Cardiac ventricle fibroblast (primary cell): ENCODE measurements around the gene RNF149. TPM values are rescaled to one million over a fixed set of nuclear protein-coding genes. Genes with fewer than 3 reads are reported as not detected.

Source experiments
- total RNA-seq: library from RNA; depleted of rRNA; stranded (reverse); fragments of >200 nt; gene quantifications from 2 replicates; pipeline ENCODE4 v1.2.3, GENCODE V29; 2015

RNF149 gene, protein sequence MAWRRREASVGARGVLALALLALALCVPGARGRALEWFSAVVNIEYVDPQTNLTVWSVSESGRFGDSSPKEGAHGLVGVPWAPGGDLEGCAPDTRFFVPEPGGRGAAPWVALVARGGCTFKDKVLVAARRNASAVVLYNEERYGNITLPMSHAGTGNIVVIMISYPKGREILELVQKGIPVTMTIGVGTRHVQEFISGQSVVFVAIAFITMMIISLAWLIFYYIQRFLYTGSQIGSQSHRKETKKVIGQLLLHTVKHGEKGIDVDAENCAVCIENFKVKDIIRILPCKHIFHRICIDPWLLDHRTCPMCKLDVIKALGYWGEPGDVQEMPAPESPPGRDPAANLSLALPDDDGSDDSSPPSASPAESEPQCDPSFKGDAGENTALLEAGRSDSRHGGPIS
- 38.0 and 39.5 TPM in 2 replicates for total RNA-seq

DNA sequence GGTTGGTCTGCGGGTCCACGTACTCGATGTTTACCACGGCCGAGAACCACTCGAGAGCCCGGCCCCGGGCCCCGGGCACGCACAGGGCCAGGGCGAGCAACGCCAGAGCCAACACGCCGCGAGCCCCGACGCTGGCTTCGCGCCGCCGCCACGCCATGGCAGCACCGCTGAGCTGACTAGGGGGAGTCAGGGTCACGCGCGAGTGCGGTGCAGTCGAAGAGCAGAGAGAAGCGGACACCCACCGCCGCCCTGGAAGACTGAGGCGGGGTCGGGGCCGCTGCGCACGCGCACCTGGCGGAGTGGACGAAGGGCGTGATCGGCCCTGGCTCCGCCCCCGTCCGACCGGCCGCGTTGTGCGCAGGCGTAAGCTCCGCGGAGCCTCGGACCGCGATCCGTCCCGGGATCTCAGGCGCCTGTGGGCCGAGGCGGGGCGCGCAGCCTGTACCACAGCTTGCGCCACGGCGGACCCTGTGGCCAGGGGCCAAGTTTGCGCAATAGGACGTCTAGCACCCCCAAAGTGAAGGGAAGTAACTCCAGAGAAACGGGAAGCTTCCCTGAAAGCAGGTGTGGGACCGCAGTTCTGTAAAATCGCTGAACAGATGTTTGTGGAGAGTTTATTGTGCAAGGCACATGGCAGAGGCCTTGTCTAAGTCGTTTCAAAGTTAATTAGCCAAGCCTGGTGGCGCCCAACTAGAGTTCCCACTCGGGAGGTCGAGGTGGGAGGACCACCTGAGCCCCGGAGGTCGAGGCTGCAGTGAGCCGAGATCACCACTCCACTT is at the start of gene RNF149:
Gene RNF149 (minus strand): TSS at position 270 of the 779 bp plus-strand sequence. CDS start 113 bp downstream, at position 157.

GRCh38 chr2:101252408-101253012 is 56.0 kb downstream of the RNF149 start, which contains the start of gene CNOT11:
Gene CNOT11, plus strand, starts transcription at chr2:101252886. Its CDS starts 79 bp downstream, at chr2:101252965.

Other genes starting within 250 kb of the RNF149 start
- gene TBC1D8, start 157.3 kb downstream of the RNF149 start, total RNA-seq, result 12.6 and 16.9 TPM in 2 replicates
- gene CNOT11, start 55.8 kb downstream of the RNF149 start, total RNA-seq, result 19.5 and 24.3 TPM in 2 replicates
- 0.59 and 1.1 TPM in 2 replicates for gene CREG2, start 78.8 kb upstream of the RNF149 start, total RNA-seq
- gene RFX8, start 166.4 kb upstream of the RNF149 start, total RNA-seq, result 0.34 TPM in 1 of 2 replicates, not detected in the other